Stimulated activated CD4-positive, alpha-beta T cell treated with anti-CD3 and anti-CD28 coated beads, Interleukin-12 subunit alpha, Interleukin-12 subunit beta, amount 100 ng/mL, for 4 hours (primary cell): ENCODE data around the gene WWC2.

Source experiments
- DNase-seq: peaks from one replicate; pipeline ENCODE4 v3.0.0-alpha.2; 2020

The WWC2 gene

GRCh38 chr4:183362916-183363542, 264.0 kb downstream of the WWC2 start:
- no peak for DNase-seq

DNA sequence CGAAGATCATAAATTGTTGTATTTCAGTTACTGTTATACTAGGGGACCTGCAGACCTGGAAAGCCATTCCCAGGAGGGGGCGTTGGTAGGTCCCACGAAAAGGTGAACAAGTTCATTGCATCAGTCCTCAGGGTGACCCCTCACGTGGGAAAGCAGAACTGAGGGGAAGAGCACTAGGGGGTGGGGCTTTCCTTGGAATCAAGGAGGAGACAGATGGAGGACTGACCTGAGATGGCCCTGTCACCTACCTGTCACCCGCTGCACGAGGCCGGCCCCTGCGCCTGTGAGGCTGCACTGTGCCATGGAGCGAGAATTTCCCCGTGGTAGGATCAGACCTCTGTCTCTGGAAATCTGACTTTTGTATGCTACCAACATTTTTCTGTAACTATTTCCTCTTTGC, 265.0 kb downstream of the WWC2 start:
- no peak for DNase-seq

GRCh38 chr4:183366206-183366835, 267.3 kb downstream of the WWC2 start:
- no peak for DNase-seq

- no peak for DNase-seq
Observed at GRCh38 chr4:183369073-183369472, 270.0 kb downstream of the WWC2 start.
